DMS153 (cell line): ENCODE results near the gene KARS1.

Source experiments
- DNase-seq: peaks from one replicate; lab custom pipeline; 2025; lab: John Stamatoyannopoulos, UW

The KARS1 gene

DNA sequence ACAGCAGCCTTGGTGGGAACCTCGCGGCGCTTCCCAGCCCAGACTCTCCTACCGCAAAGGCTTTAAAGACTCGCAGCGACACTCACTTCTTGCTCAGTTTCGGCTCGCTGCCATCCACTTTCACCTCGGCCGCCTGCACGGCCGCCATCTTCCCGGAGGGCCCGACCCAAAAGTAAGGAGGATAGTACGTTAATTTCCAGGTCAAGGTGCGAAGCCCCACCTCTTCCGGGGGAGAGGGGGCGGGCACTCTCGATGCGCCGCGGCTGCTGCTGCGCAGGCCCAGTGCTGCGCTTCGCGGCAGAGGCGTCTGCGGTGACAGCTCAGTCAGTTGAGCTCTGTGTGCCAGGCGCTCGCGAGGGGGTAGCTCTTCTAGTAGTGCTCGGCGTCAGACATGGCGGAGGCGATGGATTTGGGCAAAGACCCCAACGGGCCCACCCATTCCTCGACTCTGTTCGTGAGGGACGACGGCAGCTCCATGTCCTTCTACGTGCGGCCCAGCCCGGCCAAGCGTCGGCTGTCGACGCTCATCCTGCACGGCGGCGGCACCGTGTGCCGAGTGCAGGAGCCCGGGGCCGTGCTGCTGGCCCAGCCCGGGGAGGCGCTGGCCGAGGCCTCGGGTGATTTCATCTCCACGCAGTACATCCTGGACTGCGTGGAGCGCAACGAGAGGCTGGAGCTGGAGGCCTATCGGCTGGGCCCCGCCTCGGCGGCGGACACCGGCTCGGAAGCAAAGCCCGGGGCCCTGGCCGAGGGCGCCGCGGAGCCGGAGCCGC is at the start of gene KARS1, which contains the start of gene TERF2IP:
Gene KARS1 (minus strand): TSS at position 174 of the 773 bp plus-strand sequence. CDS start 26 bp downstream, at position 148.
Gene TERF2IP (plus strand): TSS at position 282 of the 773 bp plus-strand sequence. CDS start 110 bp downstream, at position 392.
- DNase-seq: peak; percentile 83

DNA sequence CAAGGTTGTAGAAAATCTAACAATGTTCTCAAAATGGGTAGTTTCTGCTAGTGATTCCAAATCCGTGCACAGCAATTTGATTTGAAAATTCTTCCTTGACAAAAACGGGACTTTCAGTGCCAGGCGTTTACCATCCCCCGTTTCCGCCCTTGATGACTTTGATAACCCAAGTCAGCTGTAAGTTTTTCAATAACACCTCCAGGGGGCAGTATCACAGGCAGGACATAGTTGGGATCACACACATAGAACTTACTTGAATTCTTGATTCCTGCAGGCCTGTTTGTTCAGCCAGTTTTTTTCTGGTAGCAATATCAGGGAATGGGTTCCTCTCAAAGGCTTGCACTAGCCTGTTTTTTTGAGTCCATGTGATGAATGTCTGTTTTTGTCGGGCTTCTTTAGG is 48.2 kb upstream of the KARS1 start:
- no peak for DNase-seq

DNA sequence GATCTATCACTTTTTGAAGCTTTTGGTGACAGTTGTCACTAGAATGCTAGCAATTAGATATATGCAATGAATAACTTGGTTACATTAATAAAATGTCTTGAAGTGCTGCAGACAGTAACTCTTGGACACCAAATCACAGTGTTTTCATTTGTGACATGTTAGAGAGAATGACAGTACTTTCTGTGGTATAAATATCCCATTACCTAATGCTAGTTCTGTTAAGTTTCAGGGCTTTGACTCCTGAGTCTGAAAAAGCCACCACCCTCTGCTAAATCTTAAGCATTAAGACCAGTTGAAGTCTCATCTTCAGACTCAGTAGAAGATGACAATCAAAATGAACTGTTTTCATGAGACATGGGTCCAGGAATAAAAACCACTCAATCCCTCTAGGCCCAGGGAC is 39.9 kb upstream of the KARS1 start:
- DNase-seq: no peak

DNA sequence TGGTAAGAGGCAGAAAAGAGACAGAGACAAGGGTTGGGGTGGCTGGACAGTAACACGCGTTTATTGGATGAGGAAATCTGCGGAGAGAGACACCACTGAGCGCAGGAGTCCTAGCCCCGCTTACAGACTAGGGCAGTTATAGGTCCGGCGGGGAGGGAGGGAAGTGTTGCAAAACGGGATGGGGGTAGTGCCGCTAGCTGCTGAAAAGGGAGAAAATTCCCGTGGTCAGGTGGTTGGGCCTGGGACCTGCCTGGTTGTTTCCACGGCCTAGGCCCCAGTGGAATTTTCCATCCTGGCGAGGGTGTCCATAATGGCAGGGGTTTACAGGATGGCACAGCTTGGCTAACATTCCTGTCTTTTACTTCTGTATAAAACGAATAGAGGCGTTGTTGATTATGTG is 34.8 kb upstream of the KARS1 start:
- no peak for DNase-seq

DNA sequence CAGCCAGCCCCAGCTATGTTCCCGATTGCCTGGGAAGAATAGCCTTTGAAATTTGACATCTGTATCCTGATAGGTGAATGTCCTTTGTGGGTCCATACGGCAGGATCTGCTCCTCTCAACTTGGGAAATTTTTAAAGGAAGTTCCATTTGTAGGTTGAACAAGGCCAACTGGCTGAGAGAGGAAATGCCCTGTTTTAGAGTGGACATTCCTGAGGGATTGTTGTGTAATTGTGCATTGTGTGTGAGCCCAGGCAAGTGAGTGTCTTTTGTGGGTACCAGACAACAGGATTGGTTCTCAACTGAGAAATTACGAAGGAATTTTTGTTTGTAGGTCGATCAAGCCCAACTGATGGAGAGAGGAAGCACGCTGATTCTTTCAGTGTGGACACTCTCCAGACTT is 31.9 kb upstream of the KARS1 start:
- DNase-seq: no peak

DNA sequence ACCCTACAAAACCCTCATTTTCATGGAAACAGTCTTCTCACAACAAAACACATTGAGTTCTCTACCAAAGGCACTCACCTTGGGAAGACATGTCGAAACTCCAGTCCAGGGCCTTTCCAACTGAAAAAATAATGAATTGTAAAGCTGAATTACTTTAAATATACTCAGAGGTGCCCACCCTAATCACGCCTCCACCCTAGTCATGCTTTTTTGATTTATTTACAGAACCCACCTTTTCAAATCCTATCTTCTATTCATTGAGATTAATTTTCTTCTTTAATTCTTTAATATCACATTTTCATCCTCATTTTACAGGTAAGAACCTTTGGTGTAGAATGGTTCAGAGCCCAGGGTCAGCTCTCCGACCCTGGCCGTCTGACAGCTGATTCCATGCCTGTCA is 29.4 kb upstream of the KARS1 start, which contains the start of gene CPHXL2:
Gene CPHXL2 (minus strand): TSS at position 101 of the 400 bp plus-strand sequence. CDS start 10 bp downstream, at position 91.
- no peak for DNase-seq

DNA sequence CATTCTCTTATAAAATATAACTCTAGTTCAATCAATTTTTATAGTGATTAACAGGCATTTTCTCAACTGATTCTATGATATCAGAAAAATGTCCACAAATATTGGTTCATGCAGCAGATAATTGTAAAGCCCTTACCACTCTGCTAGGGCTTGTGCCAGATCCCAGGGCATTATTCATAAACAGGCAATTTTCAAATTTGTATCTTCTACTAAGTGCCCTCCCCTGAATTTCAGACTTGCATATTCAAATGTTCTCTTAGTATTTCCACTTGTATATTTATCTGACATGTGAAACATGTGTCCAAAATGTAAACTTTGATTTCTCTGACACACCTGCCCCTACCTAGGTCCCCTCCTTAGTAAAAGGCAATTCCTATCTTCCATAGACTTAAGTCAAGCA is 20.0 kb upstream of the KARS1 start:
- no peak for DNase-seq

DNA sequence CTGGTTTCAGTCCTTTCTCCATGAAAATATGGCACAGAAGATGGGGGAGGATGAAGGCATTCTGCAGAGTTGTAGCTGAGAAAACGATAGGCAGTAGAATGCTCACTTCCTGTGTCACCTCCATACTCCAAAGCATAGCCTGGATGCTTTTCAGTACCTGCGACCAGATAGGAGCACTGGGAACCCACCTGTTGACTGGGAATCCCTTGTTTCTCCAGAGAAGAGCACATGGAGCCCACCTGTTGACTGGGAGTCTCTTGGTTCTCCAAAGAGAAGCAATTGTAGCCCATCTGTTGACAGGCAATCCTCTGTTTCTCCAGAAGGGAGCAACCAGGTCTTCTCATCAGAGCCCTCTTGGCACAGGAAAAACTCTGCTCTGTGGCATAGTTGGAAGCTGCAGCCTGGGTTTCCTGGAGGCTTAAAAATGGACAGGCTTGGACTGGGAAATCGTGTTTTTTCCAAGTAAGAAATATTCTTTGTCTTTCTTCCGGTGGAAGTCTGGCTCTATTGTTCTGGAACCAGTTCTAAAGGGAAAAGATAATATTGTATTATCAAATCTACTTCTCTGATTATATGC is 13.3 kb upstream of the KARS1 start:
- no peak for DNase-seq

DNA sequence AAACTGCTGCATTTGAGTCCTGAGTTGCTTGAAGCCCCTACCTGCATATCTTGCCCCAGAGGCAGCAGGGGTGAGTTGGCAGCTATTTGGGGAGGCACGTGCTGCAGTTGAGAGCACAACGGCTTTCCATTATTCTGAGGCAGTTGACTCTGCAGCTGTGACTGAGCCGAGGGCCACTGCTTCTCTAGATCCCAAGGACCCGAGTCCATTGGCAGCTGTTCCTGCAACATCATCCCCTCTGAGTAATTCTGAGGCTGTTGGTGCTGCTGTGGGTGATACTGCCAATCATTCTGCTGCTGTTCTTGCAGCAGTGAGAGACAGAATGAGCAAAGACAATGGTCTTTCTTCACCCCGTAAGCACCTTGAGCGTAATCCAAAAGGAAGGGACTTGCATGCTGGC is 12.9 kb upstream of the KARS1 start:
- no peak for DNase-seq

DNA sequence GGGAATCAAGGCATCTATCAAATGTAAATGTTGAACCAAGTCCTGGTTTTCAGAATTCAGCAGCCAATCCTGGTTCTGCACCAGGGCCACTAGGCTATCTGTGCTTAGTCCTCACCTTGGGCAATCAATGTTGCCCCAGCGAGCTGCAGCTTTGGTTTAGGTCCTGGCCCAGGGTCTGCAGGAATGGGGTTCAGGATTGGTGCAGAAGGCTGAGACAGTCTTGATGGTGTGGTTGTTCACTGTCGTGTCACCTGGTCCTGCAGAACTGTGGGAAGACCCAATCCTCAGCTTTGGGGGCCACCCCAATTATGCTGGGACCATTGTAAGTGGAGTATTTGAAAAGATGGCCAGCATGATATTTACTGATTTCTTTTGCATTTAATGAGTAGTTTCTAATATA is 10.7 kb upstream of the KARS1 start:
- no peak for DNase-seq

DNA sequence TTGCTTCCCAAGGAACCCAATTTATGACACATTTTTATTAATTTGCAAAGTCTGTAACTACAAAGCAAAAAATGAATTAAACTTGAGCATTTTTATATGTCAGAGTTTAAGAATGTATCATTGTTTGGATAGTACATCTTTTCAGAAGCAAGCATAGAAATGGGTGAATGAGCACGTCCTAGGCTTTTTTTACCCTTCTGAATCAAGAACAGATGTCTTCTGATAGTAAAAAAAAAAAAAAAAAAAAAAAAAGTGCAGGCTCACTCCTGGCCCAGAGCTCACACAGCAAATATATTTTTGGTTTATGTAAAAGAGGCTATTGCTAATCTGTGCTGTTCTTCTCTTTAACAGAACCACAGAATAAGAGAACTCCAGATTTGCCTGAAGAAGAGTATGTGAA is 6.5 kb upstream of the KARS1 start:
- no peak for DNase-seq

DNA sequence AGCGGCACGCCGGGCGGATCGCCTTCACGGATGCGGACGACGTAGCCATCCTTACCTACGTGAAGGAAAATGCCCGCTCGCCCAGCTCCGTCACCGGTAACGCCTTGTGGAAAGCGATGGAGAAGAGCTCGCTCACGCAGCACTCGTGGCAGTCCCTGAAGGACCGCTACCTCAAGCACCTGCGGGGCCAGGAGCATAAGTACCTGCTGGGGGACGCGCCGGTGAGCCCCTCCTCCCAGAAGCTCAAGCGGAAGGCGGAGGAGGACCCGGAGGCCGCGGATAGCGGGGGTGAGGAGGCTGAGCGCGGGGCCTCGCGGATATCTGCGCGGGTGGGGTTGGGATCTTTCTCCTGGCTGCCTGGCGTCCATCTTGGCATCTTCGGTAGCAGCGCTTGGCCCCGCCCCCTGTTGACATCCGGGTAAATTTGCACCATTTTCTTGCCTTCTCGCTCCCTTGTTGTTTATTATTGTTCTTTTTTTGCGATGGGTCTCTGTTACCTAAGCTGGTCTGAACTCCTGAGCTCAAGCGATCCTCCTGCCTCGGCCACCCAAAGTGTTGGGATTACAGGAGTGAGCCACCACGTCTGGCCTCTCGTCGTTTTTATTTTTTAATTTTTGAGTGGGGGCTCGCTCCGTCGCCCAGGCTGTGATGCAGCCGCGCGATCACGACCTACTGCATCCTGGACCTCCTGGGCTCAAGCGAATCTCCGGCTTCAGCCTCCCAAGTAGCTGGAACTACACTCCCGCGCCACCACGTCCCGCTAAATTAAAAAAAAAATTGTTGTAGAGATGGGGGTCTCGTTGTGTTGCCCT is 1.0 kb upstream of the KARS1 start:
- DNase-seq: peak; percentile 16

DNA sequence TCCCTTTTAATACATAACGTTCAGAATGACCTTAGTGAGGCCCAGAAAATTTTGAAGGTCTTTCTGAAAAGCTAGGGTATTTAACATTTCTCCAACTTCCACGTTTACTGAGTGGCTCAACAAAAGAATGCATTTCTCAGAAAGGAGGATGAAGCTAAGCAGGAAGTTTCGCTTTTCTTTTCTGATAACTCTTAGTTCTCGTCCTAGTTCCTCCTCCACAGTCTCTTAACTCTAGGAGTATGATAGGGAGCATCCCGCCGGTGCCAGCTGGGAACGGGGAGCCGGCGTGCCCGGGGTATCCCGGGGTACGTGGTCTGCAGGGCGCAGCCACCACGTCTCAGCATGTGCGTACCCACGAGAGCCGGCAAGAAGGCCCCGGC is 363 bp downstream of the KARS1 start:
- no peak for DNase-seq

DNA sequence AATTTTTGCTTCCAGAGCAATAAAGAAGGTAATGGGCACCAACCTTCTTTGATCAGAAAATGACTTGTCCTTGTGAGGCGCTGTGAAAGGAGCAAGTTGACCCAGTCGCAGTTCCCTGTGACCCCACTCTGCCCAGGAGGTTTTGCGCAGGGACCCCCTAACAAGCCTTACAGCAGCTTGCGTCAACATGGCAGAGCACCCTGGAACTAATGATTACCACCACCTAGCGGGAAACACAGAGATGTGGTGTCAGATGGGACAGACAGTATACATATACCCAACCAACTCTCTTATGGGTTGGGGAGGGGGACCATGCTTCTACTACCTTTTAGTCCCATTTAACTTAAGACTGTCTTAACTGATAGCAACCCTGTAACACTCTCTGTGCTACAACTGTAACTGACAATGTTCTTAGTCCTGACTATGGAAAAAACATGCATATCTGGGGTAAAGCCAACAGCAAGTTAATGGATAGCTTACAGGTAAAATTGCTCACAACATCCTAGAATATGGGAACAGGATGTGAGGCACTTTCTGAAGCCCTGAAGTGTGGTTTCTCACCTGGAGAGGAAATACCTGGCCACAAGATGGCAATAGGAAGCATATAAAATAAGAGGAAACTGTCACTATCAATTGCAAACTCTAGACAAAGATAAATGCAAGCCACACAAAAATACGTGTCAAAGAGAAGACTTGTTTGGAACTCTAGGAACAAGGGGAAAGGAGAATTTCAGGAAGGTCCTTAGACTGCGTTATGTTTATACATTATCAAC is 3.0 kb downstream of the KARS1 start:
- no peak for DNase-seq

DNA sequence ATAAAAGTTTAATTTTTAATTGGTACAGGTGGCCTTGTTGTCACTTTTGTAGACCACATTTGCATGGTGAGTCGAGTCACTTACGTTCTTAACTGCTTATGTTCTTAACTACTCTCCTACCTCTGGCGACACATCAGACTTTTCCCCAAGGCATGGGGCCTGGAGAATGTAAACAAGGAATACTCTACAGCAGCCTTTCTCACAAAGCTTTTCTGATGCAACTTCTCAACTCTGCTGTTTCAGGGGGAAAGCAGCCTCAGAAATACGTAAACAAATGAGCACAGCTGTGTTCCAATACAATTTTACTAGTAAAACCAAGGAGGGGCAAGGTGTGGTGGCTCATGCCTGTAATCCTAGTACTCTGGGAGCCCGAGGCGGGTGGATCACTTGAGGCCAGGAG is 6.9 kb downstream of the KARS1 start:
- no peak for DNase-seq

DNA sequence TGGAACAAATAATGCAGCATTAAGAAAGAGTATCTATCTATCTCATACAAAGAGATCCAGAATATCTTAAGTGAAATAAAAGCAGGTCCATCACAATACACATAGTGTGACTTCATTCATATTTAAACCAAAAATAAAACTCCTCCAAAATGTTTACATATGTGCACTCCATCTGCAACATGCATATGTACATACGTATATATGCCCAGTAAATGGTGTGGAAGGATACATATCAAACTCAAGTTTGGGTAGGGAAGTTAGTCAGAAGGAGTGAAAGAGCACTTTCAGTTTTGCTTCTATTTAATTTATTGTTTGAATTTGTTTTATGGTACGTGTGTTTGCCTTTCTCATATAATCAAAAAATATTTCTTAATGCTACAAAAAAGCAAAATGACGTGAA is 12.4 kb downstream of the KARS1 start:
- DNase-seq: no peak

DNA sequence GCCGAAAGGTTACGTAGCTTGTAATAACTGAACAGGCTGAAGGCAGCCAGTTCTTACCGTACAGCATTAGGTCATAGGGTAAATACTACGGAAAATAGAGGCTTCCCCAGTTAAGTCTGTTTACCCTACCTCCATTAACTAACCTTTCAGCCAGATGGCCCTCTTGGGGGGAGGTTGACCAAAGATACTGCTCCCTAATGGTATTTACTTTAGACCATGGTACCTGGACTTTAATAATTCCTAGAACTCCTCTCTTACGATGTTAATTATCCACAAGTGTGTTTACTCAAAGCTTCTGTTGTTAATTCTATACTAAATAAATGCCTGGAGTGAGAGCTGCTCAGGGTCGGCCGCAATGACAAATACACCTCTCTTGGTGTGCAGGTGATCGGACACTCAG is 14.6 kb downstream of the KARS1 start:
- peak; percentile 94 for DNase-seq

DNA sequence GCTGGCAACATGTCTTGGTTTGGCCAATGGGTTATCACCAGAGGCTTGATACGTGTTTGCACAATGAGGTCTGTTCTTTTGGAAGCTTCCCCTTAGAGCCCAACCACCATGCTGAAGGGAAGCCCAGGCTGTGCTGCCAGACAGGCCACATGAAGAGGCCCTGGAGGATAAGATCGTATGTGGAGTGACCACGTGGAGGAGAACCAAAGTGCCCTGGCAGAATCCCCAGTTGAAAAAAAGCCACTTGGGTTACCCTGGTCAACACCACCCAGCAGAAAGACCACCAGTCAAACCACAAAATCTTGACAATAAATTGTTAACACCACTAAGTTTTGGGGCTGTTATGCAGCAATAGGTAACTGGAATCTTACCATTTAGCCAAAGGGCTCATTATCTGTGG is 17.4 kb downstream of the KARS1 start:
- DNase-seq: no peak

DNA sequence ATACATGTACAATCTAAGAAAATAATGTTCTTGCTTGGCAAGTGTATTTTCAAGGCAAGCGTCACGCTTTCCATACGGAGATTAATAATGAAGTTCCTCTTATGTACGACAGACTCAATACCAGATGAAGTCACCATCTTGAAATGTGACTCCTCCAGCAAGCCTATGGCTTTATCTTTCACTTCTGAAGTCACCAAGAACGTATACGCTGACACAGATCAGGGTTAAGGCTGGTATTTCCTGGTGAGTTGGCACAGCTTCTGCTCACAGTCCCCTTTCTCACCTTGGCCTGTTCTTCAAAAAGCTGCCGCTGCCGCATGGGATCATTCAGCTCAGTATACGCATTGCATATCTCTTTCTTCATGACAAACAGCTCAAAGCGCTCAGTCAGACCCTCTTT is 18.3 kb downstream of the KARS1 start:
- no peak for DNase-seq

DNA sequence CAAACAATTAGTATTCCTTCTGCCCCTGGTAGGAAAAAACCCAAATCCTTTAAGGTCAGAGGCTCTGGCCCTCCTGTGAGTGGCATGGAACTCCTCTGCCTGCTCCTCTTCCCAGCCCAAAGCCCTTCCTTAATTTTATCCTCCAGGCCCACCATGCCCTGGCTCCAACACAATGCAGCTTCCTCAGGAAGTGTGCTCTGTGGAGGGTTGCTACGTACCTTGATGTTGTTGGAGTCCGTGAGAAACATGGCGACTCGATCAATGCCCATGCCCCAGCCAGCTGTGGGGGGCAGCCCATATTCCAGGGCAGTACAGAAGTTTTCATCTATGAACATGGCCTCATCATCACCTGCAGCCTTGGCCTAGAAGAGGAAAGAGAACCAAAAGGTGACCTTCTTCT is 19.1 kb downstream of the KARS1 start:
- DNase-seq: no peak

DNA sequence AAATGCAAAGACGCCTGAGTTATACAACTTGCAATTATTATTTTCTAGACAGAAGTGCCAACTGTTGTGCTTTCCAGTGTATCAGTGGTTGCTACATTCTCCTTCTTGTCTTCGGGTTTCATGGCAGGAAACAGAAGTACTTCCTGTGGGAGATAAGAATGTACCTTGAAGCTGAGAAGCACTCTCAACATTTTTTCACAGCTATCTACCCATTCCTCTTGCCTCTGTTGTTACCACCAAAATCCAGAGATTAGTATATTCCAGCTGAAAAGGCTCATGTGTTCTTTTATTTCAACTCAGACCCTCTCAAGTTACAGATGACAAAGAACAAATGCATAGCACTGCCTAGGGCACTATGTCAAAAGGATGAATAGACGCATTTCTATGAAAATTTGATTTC is 19.6 kb downstream of the KARS1 start:
- DNase-seq: no peak

DNA sequence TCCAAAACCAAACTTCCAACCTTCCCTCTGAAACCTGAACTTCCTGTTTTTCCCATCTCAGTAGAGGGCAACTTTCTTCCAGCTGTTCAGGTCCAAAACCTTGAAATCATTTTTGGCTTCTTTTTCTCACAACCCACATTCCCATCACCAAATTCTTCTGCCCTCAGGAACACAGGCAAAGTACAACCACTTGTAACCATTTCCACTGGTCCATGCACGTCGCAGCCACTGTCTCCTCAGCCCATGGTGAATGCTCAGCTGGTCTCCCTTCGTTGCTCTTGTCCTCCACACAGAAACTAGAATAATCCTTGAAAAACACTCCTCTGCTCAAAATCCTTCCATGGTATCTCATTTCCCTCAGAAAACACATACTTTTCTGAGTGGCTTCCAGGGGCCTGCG is 20.7 kb downstream of the KARS1 start:
- no peak for DNase-seq
